OCI-LY7 (cell line): Measurements from ENCODE around the gene BRPF3.

Experiments used
- CTCF ChIP-seq: fragments of 200-600 bp; sonication (generic); conservative IDR thresholded peaks from 2 replicates; pipeline ENCODE4 v1.5.1; 2014; ENCODE audit warnings: mild to moderate bottlenecking, antibody characterized with exemption, low read length, moderate library complexity, mixed read lengths
- EZH2phosphoT487 ChIP-seq: fragments of 200-600 bp; sonication (generic); IDR thresholded peaks from 2 replicates; pipeline ENCODE4 v1.6.1; 2018; ENCODE audit warnings: low read depth, borderline replicate concordance, mild to moderate bottlenecking, mixed run types, antibody characterized with exemption, low read length, moderate library complexity, mixed read lengths

- TF ChIP-seq CTCF (no peak), EZH2phosphoT487 (no peak)
Measured at GRCh38 chr6:36249536-36249935, 53.0 kb downstream of the BRPF3 start.
